Fibroblast of villous mesenchyme (primary cell): ENCODE results near the gene RELA. TPM values are rescaled to one million over a fixed set of nuclear protein-coding genes. Genes with fewer than 3 reads are reported as not detected.
"Not testable (repeated sequence)": the region's sequence is repeated elsewhere in the genome, so short reads cannot be mapped to it uniquely, and the experiment has no call there.

ENCODE experiments used
- DNase-seq: peaks from one replicate; pipeline ENCODE4 v3.0.0-alpha.2; 2010; ENCODE audit warnings: low read depth
- H3K4me3 ChIP-seq: 2 replicates; pipeline ENCODE4 v1.5.1; 2011; ENCODE audit warnings: low read depth, mild to moderate bottlenecking, low read length
- total RNA-seq: library from RNA; depleted of rRNA; stranded (reverse); fragments of >200 nt; gene quantifications from 2 replicates; pipeline ENCODE4 v1.2.3, GENCODE V29; 2012
- TF ChIP-seq, protein P1 (sequence below): IDR thresholded peaks from 2 replicates; pipeline ENCODE4 v1.5.1; 2012; ENCODE audit warnings: low read depth, mild to moderate bottlenecking, low read length; ENCODE audit not compliant: insufficient read depth

RELA gene
- 22.2 and 24.2 TPM in 2 replicates for total RNA-seq

- peak; percentile 96 for DNase-seq
- H3K4me3 ChIP-seq: peak within 1 kb of the TSS; percentile 77
- TF ChIP-seq, protein P1, sequence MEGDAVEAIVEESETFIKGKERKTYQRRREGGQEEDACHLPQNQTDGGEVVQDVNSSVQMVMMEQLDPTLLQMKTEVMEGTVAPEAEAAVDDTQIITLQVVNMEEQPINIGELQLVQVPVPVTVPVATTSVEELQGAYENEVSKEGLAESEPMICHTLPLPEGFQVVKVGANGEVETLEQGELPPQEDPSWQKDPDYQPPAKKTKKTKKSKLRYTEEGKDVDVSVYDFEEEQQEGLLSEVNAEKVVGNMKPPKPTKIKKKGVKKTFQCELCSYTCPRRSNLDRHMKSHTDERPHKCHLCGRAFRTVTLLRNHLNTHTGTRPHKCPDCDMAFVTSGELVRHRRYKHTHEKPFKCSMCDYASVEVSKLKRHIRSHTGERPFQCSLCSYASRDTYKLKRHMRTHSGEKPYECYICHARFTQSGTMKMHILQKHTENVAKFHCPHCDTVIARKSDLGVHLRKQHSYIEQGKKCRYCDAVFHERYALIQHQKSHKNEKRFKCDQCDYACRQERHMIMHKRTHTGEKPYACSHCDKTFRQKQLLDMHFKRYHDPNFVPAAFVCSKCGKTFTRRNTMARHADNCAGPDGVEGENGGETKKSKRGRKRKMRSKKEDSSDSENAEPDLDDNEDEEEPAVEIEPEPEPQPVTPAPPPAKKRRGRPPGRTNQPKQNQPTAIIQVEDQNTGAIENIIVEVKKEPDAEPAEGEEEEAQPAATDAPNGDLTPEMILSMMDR: no peak
These were observed at the start of gene RELA for GRCh38 chr11:65662799-65663638. RELA (minus strand) TSS chr11:65662916; CDS start chr11:65662832, 84 bp downstream.

DNA sequence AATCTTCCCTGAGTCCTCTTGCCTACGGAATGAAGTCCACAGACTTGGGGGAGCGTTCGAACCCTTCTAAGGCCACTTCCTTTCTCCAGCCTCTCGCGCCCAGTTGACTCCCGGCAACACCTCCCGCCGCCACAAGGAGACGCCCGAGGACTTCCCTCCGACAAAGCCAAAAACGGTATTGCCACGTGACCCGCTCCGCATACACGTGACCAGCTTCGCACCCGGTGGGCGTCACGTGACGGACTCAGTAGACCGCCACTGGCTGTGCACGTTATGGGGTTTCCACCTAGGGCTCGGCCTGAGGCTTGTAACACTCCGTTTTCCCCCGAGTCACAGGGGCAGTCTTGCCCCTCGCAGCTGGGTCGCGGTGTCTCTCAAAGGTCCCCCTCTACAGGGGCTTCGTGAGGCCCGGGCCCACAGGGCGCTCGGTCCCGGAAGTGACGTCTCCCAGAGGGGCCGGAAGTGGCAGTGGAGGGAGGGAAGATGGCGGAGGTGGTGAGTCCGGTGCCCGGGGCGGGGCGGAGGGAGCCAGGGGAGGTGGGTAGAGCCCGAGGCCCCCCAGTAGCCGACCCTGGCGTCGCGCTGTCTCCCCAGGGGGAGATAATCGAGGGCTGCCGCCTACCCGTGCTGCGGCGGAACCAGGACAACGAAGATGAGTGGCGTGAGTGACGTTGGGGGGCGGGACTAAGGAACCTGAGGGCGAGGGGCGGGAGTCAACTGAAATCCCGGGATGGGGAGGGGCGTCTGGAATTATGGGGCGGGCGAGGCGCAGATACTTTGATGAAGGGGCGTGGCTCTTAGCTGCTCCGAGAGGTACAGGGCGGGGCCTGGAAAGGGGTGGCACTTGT, 49.3 kb upstream of the RELA start, which contains the start of gene KAT5:
KAT5 (plus strand) TSS at position 468 of the 848 bp plus-strand sequence; CDS start at position 484, 16 bp downstream.
- TF ChIP-seq, protein P1: peak; percentile 99
- peak within 1 kb of the TSS; percentile 85 for H3K4me3 ChIP-seq
- DNase-seq: peak; percentile 99

- DNase-seq: peak; percentile 33
- no peak overlapping the region for H3K4me3 ChIP-seq
- TF ChIP-seq, protein P1: no peak
These were observed 47.7 kb upstream of the RELA start for GRCh38 chr11:65710421-65710820.

DNA sequence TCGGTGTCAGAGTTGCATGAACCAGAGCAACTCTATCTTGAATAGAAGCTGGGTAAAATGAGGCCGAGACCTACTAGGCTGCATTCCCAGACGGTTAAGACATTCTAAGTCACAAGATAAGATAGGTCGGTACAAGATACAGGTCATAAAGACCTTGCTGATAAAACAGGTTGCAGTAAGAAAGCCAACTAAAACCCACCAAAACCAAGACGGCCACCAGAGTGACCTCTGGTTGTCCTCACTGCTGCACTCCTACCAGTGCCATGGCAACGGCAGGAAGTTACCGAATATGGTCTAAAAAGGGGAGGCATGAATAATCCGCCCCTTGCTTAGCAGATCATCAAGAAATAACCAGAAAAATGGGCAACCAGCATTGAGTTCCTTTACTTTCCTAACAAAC, 46.9 kb upstream of the RELA start:
- DNase-seq: peak; percentile 79
- TF ChIP-seq, protein P1: no peak
- no peak overlapping the region for H3K4me3 ChIP-seq

DNA sequence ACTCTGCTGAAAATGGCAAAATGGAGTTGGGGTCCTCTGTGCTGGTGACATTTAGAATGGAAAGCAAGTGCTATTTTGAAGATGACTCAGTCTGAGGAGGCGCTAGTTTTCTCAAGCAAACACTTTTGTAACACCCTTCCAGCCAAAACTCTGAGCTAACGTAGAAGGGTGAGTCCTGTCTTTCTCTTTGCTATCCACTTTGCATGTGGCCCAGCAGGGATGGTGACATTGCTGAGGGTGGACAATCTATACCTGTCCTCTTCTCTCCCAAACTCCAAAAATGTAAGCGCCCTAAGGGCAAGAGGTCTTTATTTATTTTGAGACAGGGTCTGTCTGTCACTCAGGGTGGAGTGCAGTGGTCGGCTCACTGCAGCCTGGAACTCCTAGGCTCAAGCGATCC, 45.7 kb upstream of the RELA start:
- no peak overlapping the region for H3K4me3 ChIP-seq
- no peak for DNase-seq
- TF ChIP-seq, protein P1: no peak

GRCh38 chr11:65707002-65707401, 44.3 kb upstream of the RELA start:
- not testable (repeated sequence) for DNase-seq, H3K4me3 ChIP-seq

GRCh38 chr11:65706303-65706763, 43.6 kb upstream of the RELA start:
- peak; percentile 48 for DNase-seq
- not testable (repeated sequence) for H3K4me3 ChIP-seq

More at GRCh38 chr11:65706303-65706763, 43.6 kb upstream of the RELA start:
- TF ChIP-seq, protein P1: peak; percentile 54
